ENCODE results near the gene RNU1-2. TPM values are rescaled to one million over a fixed set of nuclear protein-coding genes. Genes with fewer than 3 reads are reported as not detected.
"Not testable (repeated sequence)": the region's sequence is repeated elsewhere in the genome, so short reads cannot be mapped to it uniquely, and the experiment has no call there.

RNU1-2 gene
- total RNA-seq, 2 experiments from 2014 or later, result 4,982 to 5,937 TPM

DNA sequence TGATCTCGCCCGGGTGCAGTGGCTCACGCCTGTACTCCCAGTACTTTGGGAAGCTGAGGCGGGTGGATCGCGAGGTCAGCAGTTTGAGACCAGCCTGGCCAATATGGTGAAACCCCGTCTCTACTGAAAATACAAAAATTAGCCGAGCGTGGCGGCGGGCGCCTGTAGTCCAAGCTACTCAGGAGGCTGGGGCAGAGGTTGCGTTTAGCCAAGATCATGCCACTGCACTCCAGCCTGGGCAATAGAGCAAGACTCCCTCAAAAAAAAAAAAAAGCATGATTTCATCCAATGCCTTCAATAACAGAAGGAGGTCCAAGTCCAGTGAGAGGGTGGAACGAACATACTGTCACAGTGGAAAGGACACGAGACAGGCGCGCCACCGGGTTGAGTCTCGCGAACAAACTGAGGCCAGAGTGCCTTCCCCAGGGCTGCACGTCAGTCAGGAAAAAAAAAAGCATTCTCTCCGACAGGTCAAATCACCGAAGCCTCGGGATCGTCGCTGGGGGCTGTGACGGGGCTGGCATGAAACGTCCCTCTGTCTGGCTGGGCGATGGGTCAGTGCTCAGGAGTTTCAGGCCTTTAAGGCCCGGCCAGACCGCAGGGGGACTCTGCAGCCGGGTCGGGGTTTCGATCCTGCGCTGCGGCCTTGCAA, 17.5 kb downstream of the RNU1-2 start:
- peaks cover 42% of the 10 kb centered on the region for H3K4me1 Mint-ChIP-seq (ENCODE audit: low read depth)
- ChIA-PET CTCF (no interaction called here), POLR2A (interaction anchor here (3.9 kb wide), 1 partner anchor 9 kb away, joined by 35 read pairs; no protein-coding TSS in a partner anchor)
- Histone ChIP-seq H3K4me3 (ENCODE audit: low read length) (peak overlapping the region; percentile 67), H3K36me3 (ENCODE audit: insufficient read depth, low read length) (no peaks in the 10 kb centered on the region), H3K27me3 (ENCODE audit: control insufficient read depth in 1 of 2, insufficient read depth in 2 of 2, low read length in 2 of 2) (no peaks in the 10 kb centered on the region), H3K4me1 (ENCODE audit: insufficient read depth, low read length) (peaks cover 37% of the 10 kb centered on the region), H3K27ac (ENCODE audit: low read depth in 1 of 2, low read length in 2 of 2) (no peak overlapping the region), H3K9me3 (ENCODE audit: control insufficient read depth in 1 of 2, insufficient read depth in 1 of 2, low read length in 2 of 2) (no peaks in the 10 kb centered on the region)
- peak overlapping the region; percentile 74 for H3K27ac Mint-ChIP-seq
- no peak for DNase-seq
- no peaks in the 10 kb centered on the region for H3K9me3 Mint-ChIP-seq
- no peak for ATAC-seq (ENCODE audit: poor library complexity)
- intact Hi-C loops (cut with DNase I, micrococcal nuclease), result loop anchor here (1.0 to 5.0 kb wide), 4 partner anchors 8 to 1066 kb away; partner anchors contain the start of genes ATP13A2 (in 1 of the 2), FBXO42 (in 1 of the 2) and SPEN (in 1 of the 2)
- TF ChIP-seq, protein P1, sequence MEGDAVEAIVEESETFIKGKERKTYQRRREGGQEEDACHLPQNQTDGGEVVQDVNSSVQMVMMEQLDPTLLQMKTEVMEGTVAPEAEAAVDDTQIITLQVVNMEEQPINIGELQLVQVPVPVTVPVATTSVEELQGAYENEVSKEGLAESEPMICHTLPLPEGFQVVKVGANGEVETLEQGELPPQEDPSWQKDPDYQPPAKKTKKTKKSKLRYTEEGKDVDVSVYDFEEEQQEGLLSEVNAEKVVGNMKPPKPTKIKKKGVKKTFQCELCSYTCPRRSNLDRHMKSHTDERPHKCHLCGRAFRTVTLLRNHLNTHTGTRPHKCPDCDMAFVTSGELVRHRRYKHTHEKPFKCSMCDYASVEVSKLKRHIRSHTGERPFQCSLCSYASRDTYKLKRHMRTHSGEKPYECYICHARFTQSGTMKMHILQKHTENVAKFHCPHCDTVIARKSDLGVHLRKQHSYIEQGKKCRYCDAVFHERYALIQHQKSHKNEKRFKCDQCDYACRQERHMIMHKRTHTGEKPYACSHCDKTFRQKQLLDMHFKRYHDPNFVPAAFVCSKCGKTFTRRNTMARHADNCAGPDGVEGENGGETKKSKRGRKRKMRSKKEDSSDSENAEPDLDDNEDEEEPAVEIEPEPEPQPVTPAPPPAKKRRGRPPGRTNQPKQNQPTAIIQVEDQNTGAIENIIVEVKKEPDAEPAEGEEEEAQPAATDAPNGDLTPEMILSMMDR (IDR thresholded peaks at IDR 0.05), result no peak
- peaks cover 10% of the 10 kb centered on the region for H3K36me3 Mint-ChIP-seq (ENCODE audit: low read depth)
- peak overlapping the region; percentile 87 for H3K4me3 Mint-ChIP-seq
- no peaks in the 10 kb centered on the region for H3K27me3 Mint-ChIP-seq

DNA sequence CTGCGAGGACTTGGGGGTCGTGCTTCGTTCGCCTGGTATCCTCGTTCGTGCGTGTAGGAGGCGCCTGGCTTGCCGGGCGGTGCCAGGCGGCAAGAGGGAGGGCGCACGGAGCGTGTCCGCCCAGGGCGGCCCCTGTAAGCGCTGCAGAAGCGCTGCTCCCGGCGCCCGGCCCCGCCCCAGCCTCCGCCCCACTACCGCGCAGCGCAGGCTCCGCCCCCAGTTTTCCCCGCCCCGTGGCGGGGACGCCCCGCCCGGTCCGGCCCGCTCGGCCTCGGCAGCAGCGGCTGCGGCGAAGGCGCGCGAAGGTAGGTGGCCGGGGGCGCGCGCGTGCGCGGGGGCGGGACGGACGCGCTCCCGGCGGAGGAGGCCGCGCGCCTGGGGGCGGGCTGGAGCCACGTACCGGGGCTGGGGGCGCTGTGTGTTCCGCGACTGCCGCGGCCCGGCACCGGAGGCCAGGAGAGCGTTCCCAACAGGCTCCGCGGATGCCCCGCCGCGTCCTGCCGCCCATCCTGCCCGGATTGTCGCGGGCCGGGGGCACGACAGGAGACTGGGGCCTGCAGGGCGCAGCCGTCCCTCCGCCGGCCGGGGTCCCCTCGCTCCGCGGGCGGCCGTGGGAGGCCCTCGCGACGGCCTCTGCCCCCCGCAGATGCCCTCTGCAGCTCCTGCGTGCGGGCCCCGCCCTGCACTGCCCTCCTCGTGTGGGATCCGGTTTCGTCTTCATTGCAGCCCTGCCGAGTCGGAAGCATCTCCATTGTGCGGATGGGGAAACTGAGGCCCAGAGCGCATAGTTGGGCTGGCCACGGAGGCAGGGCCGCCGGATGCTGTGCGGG, 18.3 kb downstream of the RNU1-2 start:
- POLR2A ChIA-PET, result interaction anchor here (0.7 to 3.9 kb wide), 4 partner anchors 10 to 269 kb away, joined by 3 to 35 read pairs (median 4); no protein-coding TSS in a partner anchor
- intact Hi-C loops (cut with DNase I, micrococcal nuclease), result loop anchor here (1.0 to 5.0 kb wide), 4 partner anchors 9 to 1067 kb away; partner anchors contain the start of genes ATP13A2 (in 1 of the 2), FBXO42 (in 1 of the 2) and SPEN (in 1 of the 2)
- peak; percentile 93 for ATAC-seq (ENCODE audit: poor library complexity)

DNA sequence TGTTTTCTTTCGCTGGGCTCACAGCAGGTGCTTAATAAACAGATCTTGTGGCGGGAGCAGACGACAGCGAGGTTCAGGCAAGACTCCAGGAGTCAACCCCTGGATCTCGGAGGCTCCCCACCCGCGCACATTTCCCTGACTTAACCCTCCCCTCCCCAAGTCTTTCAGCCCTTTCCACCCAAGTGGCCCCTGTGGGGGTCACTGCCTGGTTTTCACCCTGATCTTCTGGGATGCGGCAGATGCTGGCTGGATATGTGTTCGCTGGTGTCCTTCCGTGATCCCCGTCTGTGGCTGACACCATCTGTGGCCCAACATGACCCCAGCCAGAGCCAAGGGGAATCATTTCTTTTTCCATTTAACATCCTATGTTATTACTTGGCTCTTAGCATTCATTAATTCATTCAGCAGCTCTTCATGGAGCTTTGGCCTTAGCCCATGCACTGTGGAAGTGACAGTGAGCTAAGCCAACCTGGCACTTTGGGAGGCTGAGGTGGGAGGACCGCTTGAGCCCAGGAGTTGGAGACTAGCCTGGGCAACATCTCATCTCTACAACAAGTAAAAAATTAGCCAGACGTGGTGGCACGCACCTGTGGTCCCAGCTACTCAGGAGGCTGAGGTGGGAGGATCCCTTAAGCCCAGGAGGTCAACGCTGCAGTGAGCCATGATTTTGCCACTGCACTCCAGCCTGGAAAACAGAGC, 19.3 kb downstream of the RNU1-2 start:
- ATAC-seq (ENCODE audit: poor library complexity); H3K27me3 ChIP-seq (ENCODE audit: control insufficient read depth in 1 of 2, insufficient read depth in 2 of 2, low read length in 2 of 2); H3K27me3 Mint-ChIP-seq; H3K9me3 ChIP-seq (ENCODE audit: control insufficient read depth in 1 of 2, insufficient read depth in 1 of 2, low read length in 2 of 2); H3K36me3 ChIP-seq (ENCODE audit: insufficient read depth, low read length); H3K36me3 Mint-ChIP-seq (ENCODE audit: low read depth); CTCF ChIA-PET; H3K9me3 Mint-ChIP-seq; H3K27ac ChIP-seq (ENCODE audit: low read depth in 1 of 2, low read length in 2 of 2): not testable (repeated sequence)
- DNase-seq, result peak in 2 of 14 experiments; percentile 15 to 39
- Histone ChIP-seq H3K4me3 (ENCODE audit: low read length) (peak overlapping the region; percentile 66), H3K4me1 (ENCODE audit: insufficient read depth, low read length) (peaks cover 34% of the 10 kb centered on the region)
- POLR2A ChIA-PET, result interaction anchor here (0.7 to 3.9 kb wide), 5 partner anchors 8 to 270 kb away, joined by 3 to 35 read pairs (median 4); no protein-coding TSS in a partner anchor
- H3K4me1 Mint-ChIP-seq (ENCODE audit: low read depth), result peaks cover 37% of the 10 kb centered on the region
- peak overlapping the region; percentile 79 for H3K27ac Mint-ChIP-seq
- peak overlapping the region; percentile 93 for H3K4me3 Mint-ChIP-seq
- intact Hi-C loops (cut with DNase I, micrococcal nuclease), result loop anchor here in 1 of 2 experiments (5.0 kb wide), 3 partner anchors 97 to 1068 kb away; partner anchors contain the start of genes ATP13A2, FBXO42 and SPEN

More for the DNA sequence above, 18.3 kb downstream of the RNU1-2 start:
- Histone ChIP-seq H3K9me3 (ENCODE audit: control insufficient read depth in 1 of 2, insufficient read depth in 1 of 2, low read length in 2 of 2) (no peaks in the 10 kb centered on the region), H3K4me3 (ENCODE audit: low read length) (peak overlapping the region; percentile 67), H3K27ac (ENCODE audit: low read depth in 1 of 2, low read length in 2 of 2) (peak overlapping the region in 1 of 2 donors; percentile 46), H3K27me3 (ENCODE audit: control insufficient read depth in 1 of 2, insufficient read depth in 2 of 2, low read length in 2 of 2) (no peaks in the 10 kb centered on the region), H3K4me1 (ENCODE audit: insufficient read depth, low read length) (peaks cover 37% of the 10 kb centered on the region), H3K36me3 (ENCODE audit: insufficient read depth, low read length) (no peaks in the 10 kb centered on the region)
- DNase-seq, result peak; percentile 80 to 100 (median 96)
- Mint-ChIP-seq H3K27me3 (no peaks in the 10 kb centered on the region), H3K4me1 (ENCODE audit: low read depth) (peaks cover 42% of the 10 kb centered on the region), H3K4me3 (peak overlapping the region; percentile 93), H3K36me3 (ENCODE audit: low read depth) (peaks cover 10% of the 10 kb centered on the region), H3K9me3 (no peaks in the 10 kb centered on the region), H3K27ac (peak overlapping the region; percentile 79)
- TF ChIP-seq, protein P1 (IDR thresholded peaks at IDR 0.05), result no peak
- CTCF ChIA-PET, result no interaction called here

Data from CD4-positive, alpha-beta T cell (primary cell).